Spleen (tissue), 7 donors: Measurements from ENCODE around the gene MLC1.

Source experiments
- CTCF ChIP-seq, 11 experiments: fragments of 200-600 bp in 7 of 11; fragments of 450-650 bp in 4 of 11; sonication (generic) in 4 of 11; IDR thresholded peaks in 8 of 11; conservative IDR thresholded peaks in 3 of 11; 1 replicate in 7 of 11; 2 replicates in 4 of 11; pipeline versions ENCODE4 v1.4.0 to v1.8.0; 2016 to 2021; ENCODE audit warnings: antibody characterized with exemption in 11 of 11, inconsistent platforms in 4 of 11, mild to moderate bottlenecking in 1 of 11
- POLR2A ChIP-seq, 3 donors: fragments of 450-650 bp; IDR thresholded peaks; one replicate each; pipeline ENCODE4 v1.5.1; 2017; ENCODE audit warnings: antibody characterized with exemption in 3 of 3, mild to moderate bottlenecking in 1 of 3
- POLR2AphosphoS5 ChIP-seq, 3 donors: sonication (generic); formaldehyde crosslinking; IDR thresholded peaks; one replicate each; pipeline ENCODE4 v1.5.1; 2017; ENCODE audit warnings: antibody characterized with exemption in 3 of 3
- donor health status: DM: no; HTN: no; CAD: no; lungs with moderate emphysema.
- donor health status: DM: no; HTN: no; CAD: no.
- donor health status: DM: no; HTN: no; CAD: no.

GRCh38 chr22:50084080-50084477 is 1.1 kb downstream of the MLC1 start:
- no peak for TF ChIP-seq CTCF (IDR thresholded peaks at IDR 0.05 in 8 of 11, conservative IDR thresholded peaks at IDR 0.05 in 3 of 11)
- TF ChIP-seq POLR2AphosphoS5 (IDR thresholded peaks at IDR 0.05): no peak
- TF ChIP-seq POLR2A (IDR thresholded peaks at IDR 0.05): no peak
